H9 (cell line): ENCODE measurements around the gene RHOB. TPM values are rescaled to one million over a fixed set of nuclear protein-coding genes. Genes with fewer than 3 reads are reported as not detected.

Source experiments
- DNase-seq: peaks from one replicate; pipeline ENCODE4 v3.0.0-alpha.2; 2017
- H2AFZ ChIP-seq: one replicate; pipeline ENCODE4 v1.6.1; 2013; ENCODE audit warnings: mild to moderate bottlenecking, low read length, control low read depth, moderate library complexity
- H2AK5ac ChIP-seq: 2 replicates; pipeline ENCODE4 v1.6.1; 2013; ENCODE audit warnings: low read length, control low read depth, mixed read lengths; ENCODE audit not compliant: insufficient read length
- H2BK120ac ChIP-seq: one replicate; pipeline ENCODE4 v1.6.1; 2013; ENCODE audit warnings: low read depth, mild to moderate bottlenecking, low read length, control low read depth, inconsistent platforms; ENCODE audit not compliant: poor library complexity, severe bottlenecking
- H2BK12ac ChIP-seq: 2 replicates; pipeline ENCODE4 v1.6.1; 2013; ENCODE audit warnings: low read length, control low read depth, mixed read lengths, low read depth; ENCODE audit not compliant: insufficient read length
- H2BK15ac ChIP-seq: 2 replicates; pipeline ENCODE4 v1.6.1; 2013; ENCODE audit warnings: low read depth, low read length, control low read depth
- H2BK20ac ChIP-seq: one replicate; pipeline ENCODE4 v1.6.1; 2013; ENCODE audit warnings: low read depth, mild to moderate bottlenecking, low read length, control low read depth, inconsistent platforms; ENCODE audit not compliant: poor library complexity, severe bottlenecking
- H2BK5ac ChIP-seq: 2 replicates; pipeline ENCODE4 v1.6.1; 2013; ENCODE audit warnings: low read length, control low read depth, mixed read lengths; ENCODE audit not compliant: insufficient read length
- H3K14ac ChIP-seq: 2 replicates; pipeline ENCODE4 v1.6.1; 2013; ENCODE audit warnings: low read length, control low read depth; ENCODE audit not compliant: insufficient read depth
- H3K18ac ChIP-seq: 2 replicates; pipeline ENCODE4 v1.6.1; 2013; ENCODE audit warnings: low read depth, mild to moderate bottlenecking, mixed read lengths, low read length, control low read depth; ENCODE audit not compliant: insufficient read length
- H3K23ac ChIP-seq: 2 replicates; pipeline ENCODE4 v1.6.1; 2013; ENCODE audit warnings: low read length, control low read depth, mixed read lengths, low read depth; ENCODE audit not compliant: insufficient read length
- H3K23me2 ChIP-seq: 2 replicates; pipeline ENCODE4 v1.6.1; 2013; ENCODE audit warnings: low read depth, mild to moderate bottlenecking, mixed read lengths, low read length, control low read depth; ENCODE audit not compliant: insufficient read length, poor library complexity, severe bottlenecking
- H3K27ac ChIP-seq: 2 replicates; pipeline ENCODE4 v1.5.1; 2013; ENCODE audit warnings: low read length, control low read depth, mixed read lengths, low read depth; ENCODE audit not compliant: insufficient read length
- H3K27me3 ChIP-seq: 2 replicates; pipeline ENCODE4 v1.6.1; 2013; ENCODE audit warnings: low read length, control low read depth, inconsistent platforms; ENCODE audit not compliant: insufficient read depth
- H3K4ac ChIP-seq: 2 replicates; pipeline ENCODE4 v1.6.1; 2013; ENCODE audit warnings: low read depth, mild to moderate bottlenecking, control low read depth, inconsistent platforms, low read length, moderate library complexity
- H3K4me1 ChIP-seq: 2 replicates; pipeline ENCODE4 v1.6.1; 2013; ENCODE audit warnings: low read length, control low read depth, inconsistent platforms; ENCODE audit not compliant: insufficient read depth
- H3K4me2 ChIP-seq: 2 replicates; pipeline ENCODE4 v1.6.1; 2013; ENCODE audit warnings: low read length, control low read depth, mixed read lengths; ENCODE audit not compliant: insufficient read length, insufficient read depth
- H3K56ac ChIP-seq: 2 replicates; pipeline ENCODE4 v1.6.1; 2013; ENCODE audit warnings: low read depth, mild to moderate bottlenecking, mixed read lengths, low read length, control low read depth; ENCODE audit not compliant: insufficient read length
- H3K79me1 ChIP-seq: 2 replicates; pipeline ENCODE4 v1.6.1; 2013; ENCODE audit warnings: low read depth, mild to moderate bottlenecking, moderate library complexity, low read length, control low read depth, inconsistent platforms; ENCODE audit not compliant: insufficient read depth, poor library complexity, severe bottlenecking
- H3K79me2 ChIP-seq: 2 replicates; pipeline ENCODE4 v1.6.1; 2013; ENCODE audit warnings: low read length, control low read depth, inconsistent platforms; ENCODE audit not compliant: insufficient read depth
- H3K9ac ChIP-seq: 2 replicates; pipeline ENCODE4 v1.6.1; 2013; ENCODE audit warnings: low read length, control low read depth, mixed read lengths; ENCODE audit not compliant: insufficient read length; ENCODE audit errors: extremely low read depth
- H3K9me3 ChIP-seq: one replicate; pipeline ENCODE4 v1.6.1; 2013; ENCODE audit warnings: low read depth, low read length, inconsistent platforms; ENCODE audit not compliant: control insufficient read depth
- H3T11ph ChIP-seq: one replicate; pipeline ENCODE4 v1.6.1; 2013; ENCODE audit warnings: mild to moderate bottlenecking, low read length, control low read depth, inconsistent platforms
- H4K20me1 ChIP-seq: one replicate; pipeline ENCODE4 v1.6.1; 2013; ENCODE audit not compliant: control insufficient read depth, insufficient read length, insufficient read depth
- H4K5ac ChIP-seq: 2 replicates; pipeline ENCODE4 v1.6.1; 2013; ENCODE audit warnings: low read depth, mild to moderate bottlenecking, mixed read lengths, low read length, control low read depth; ENCODE audit not compliant: insufficient read length
- H4K8ac ChIP-seq: replicated peaks from 2 replicates; pipeline ENCODE4 v1.6.1; 2013; ENCODE audit warnings: low read length, control low read depth, mixed read lengths, low read depth; ENCODE audit not compliant: insufficient read length
- H4K91ac ChIP-seq: 2 replicates; pipeline ENCODE4 v1.6.1; 2013; ENCODE audit warnings: low read depth, mild to moderate bottlenecking, moderate library complexity, mixed read lengths, low read length, control low read depth; ENCODE audit not compliant: insufficient read length
- H3K27ac Mint-ChIP-seq, 3 experiments: 2 replicates in 2 of 3; 3 replicates in 1 of 3; pipeline ENCODE4 v1.8.0; 2020 to 2021; ENCODE audit warnings: mixed read lengths in 3 of 3, mild to moderate bottlenecking in 1 of 3, moderate library complexity in 1 of 3
- H3K27me3 Mint-ChIP-seq: 2 replicates; pipeline ENCODE4 v1.8.0; 2021; ENCODE audit warnings: low read depth, mild to moderate bottlenecking, moderate library complexity, mixed read lengths
- H3K36me3 Mint-ChIP-seq, 3 experiments: 2 replicates in 2 of 3; 3 replicates in 1 of 3; pipeline ENCODE4 v1.8.0; 2020 to 2021; ENCODE audit warnings: low read depth in 3 of 3, mixed read lengths in 3 of 3; ENCODE audit not compliant: insufficient read depth in 1 of 3
- H3K4me1 Mint-ChIP-seq, 2 experiments: 2 replicates each; pipeline ENCODE4 v1.8.0; 2020; ENCODE audit warnings: mixed read lengths in 2 of 2
- H3K4me3 Mint-ChIP-seq, 2 experiments: 2 replicates in 1 of 2; 3 replicates in 1 of 2; pipeline ENCODE4 v1.8.0; 2020 to 2021; ENCODE audit warnings: mild to moderate bottlenecking in 2 of 2, mixed read lengths in 2 of 2, moderate library complexity in 1 of 2
- H3K9me3 Mint-ChIP-seq, 2 experiments: 2 replicates in 1 of 2; 3 replicates in 1 of 2; pipeline ENCODE4 v1.8.0; 2020; ENCODE audit warnings: mild to moderate bottlenecking in 2 of 2, mixed read lengths in 2 of 2, moderate library complexity in 1 of 2
- WGBS: extraction: QIAGEN DNeasy Blood & Tissue Kit; methylation state at CpG from one replicate; pipeline ENCODE4 v1.1.7; 2013; ENCODE audit warnings: missing lambda C conversion rate, low lambda C conversion rate, mixed read lengths; ENCODE audit not compliant: insufficient read length; ENCODE audit errors: extremely low coverage; 5-methylcytosine and 5-hydroxymethylcytosine counted together
- total RNA-seq: library from RNA; stranded (reverse); gene quantifications from 2 replicates; pipeline ENCODE4 v1.2.1, GENCODE V29; 2021
- TF ChIP-seq, protein P1 (sequence below): fragments of 200-600 bp; sonication (generic); conservative IDR thresholded peaks from 3 replicates; pipeline ENCODE4 v1.8.0; 2021; ENCODE audit warnings: antibody characterized with exemption, mild to moderate bottlenecking

Gene RHOB
- total RNA-seq, 1 experiment from 2014 or later: 10.3 TPM

GRCh38 chr2:20455076-20455587 is 8.3 kb downstream of the RHOB start:
- Histone ChIP-seq H2BK12ac (no peak overlapping the region), H3K23me2 (no peaks in the 10 kb centered on the region), H2BK20ac (no peak overlapping the region), H3K27me3 (no peaks in the 10 kb centered on the region; the same call in 1 of the 2 replicates), H3K4me2 (no peak overlapping the region), H2AFZ (no peak overlapping the region), H3K4me1 (no peaks in the 10 kb centered on the region), H3K27ac (no peak overlapping the region), H4K8ac (no peak overlapping the region), H2BK120ac (no peak overlapping the region), H2BK15ac (no peak overlapping the region), H3K9me3 (no peaks in the 10 kb centered on the region), H3K23ac (no peak overlapping the region), H3K79me2 (no peaks in the 10 kb centered on the region), H2BK5ac (no peak overlapping the region), H3T11ph (no peak overlapping the region), H3K9ac (no peak overlapping the region), H3K79me1 (no peaks in the 10 kb centered on the region), H3K56ac (no peak overlapping the region), H3K14ac (no peak overlapping the region), H4K20me1 (no peaks in the 10 kb centered on the region), H2AK5ac (no peak overlapping the region), H3K4ac (no peak overlapping the region), H4K5ac (no peak overlapping the region), H4K91ac (no peak overlapping the region), H3K18ac (no peak overlapping the region)
- no CpG with 5 or more reads among the region's 3 CpGs for WGBS
- Mint-ChIP-seq H3K4me3 (no peak overlapping the region), H3K9me3 (no peaks in the 10 kb centered on the region), H3K36me3 (no peaks in the 10 kb centered on the region), H3K27me3 (peaks cover 70% of the 10 kb centered on the region), H3K27ac (no peak overlapping the region), H3K4me1 (peaks cover 21 to 22% of the 10 kb centered on the region in 2 experiments)
- TF ChIP-seq, protein P1, sequence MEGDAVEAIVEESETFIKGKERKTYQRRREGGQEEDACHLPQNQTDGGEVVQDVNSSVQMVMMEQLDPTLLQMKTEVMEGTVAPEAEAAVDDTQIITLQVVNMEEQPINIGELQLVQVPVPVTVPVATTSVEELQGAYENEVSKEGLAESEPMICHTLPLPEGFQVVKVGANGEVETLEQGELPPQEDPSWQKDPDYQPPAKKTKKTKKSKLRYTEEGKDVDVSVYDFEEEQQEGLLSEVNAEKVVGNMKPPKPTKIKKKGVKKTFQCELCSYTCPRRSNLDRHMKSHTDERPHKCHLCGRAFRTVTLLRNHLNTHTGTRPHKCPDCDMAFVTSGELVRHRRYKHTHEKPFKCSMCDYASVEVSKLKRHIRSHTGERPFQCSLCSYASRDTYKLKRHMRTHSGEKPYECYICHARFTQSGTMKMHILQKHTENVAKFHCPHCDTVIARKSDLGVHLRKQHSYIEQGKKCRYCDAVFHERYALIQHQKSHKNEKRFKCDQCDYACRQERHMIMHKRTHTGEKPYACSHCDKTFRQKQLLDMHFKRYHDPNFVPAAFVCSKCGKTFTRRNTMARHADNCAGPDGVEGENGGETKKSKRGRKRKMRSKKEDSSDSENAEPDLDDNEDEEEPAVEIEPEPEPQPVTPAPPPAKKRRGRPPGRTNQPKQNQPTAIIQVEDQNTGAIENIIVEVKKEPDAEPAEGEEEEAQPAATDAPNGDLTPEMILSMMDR: no peak
- DNase-seq: no peak
